ENCODE results near the gene TENM3. TPM values are rescaled to one million over a fixed set of nuclear protein-coding genes. Genes with fewer than 3 reads are reported as not detected.

Gene TENM3
- total and polyA plus RNA-seq, 2 donors (not counting 3 experiments of a cell fraction or from before 2014, with no cell fraction given) = 3.2 to 6.2 TPM

GRCh38 chr4:182766857-182767250 lies 523.7 kb downstream of the TENM3 start:
- no peaks in the 10 kb centered on the region for H3K9me3 ChIP-seq (replicated peaks; ENCODE audit: control insufficient read depth, insufficient read depth, low read length)
- no peak for FAIRE-seq
- ChIA-PET CTCF (no interaction called here), POLR2A (no interaction called here)
- H3K4me2 ChIP-seq (ENCODE audit: insufficient read depth, low read length) = no peak overlapping the region
- H4K20me1 ChIP-seq (replicated peaks; ENCODE audit: control insufficient read depth, extremely low read depth, insufficient read depth, low read length) = no peaks in the 10 kb centered on the region
- BruUV-seq (replicated peaks) = no TSS peak
- no peaks in the 10 kb centered on the region for H3K9me1 ChIP-seq (replicated peaks; ENCODE audit: control insufficient read depth, extremely low read depth, insufficient read depth, low read length)
- no peak for DNase-seq (ENCODE audit: low read depth, low spot score)
- H3K27ac ChIP-seq (ENCODE audit: insufficient read depth, low read depth, low read length) = no peak overlapping the region
- TF ChIP-seq FOS (IDR thresholded peaks at IDR 0.05; ENCODE audit: borderline replicate concordance, insufficient read depth, low read length) = no peak
- no peak for TF ChIP-seq JUN (IDR thresholded peaks at IDR 0.05; ENCODE audit: borderline replicate concordance, insufficient read depth, insufficient read length, low read depth)
- TF ChIP-seq MAX (IDR thresholded peaks at IDR 0.05; ENCODE audit: insufficient read depth, insufficient read length) = no peak
- no peak for TF ChIP-seq MYC (IDR thresholded peaks at IDR 0.05; ENCODE audit: low read depth, low read length)
- TF ChIP-seq EZH2 (IDR thresholded peaks at IDR 0.05; ENCODE audit: borderline replicate concordance, low read depth, low read length, severe bottlenecking) = no peak
- no peak for TF ChIP-seq POLR2AphosphoS5 (IDR thresholded peaks at IDR 0.05; ENCODE audit: insufficient read depth, low read depth, low read length)
- TF ChIP-seq CTCF (IDR thresholded peaks at IDR 0.05; ENCODE audit: extremely low read depth in 1 of 2, insufficient read depth in 1 of 2, low read depth in 1 of 2, low read length in 2 of 2) = no peak
- TF ChIP-seq POLR2A (IDR thresholded peaks at IDR 0.05; ENCODE audit: low read depth, low read length) = no peak
- TF ChIP-seq GATA2 (IDR thresholded peaks at IDR 0.05; ENCODE audit: insufficient read depth, insufficient read length, low read depth, low read length) = no peak
- dilution Hi-C loops (cut with MboI; ENCODE audit: extremely low pct_ligation_motif_present, low sequenced_read_pairs) (no loop called here), intact Hi-C loops (cut with micrococcal nuclease) (no loop called here)
- peaks cover 5% of the 10 kb centered on the region for H3K4me1 ChIP-seq (ENCODE audit: control insufficient read depth, extremely low read depth, insufficient read depth, low read length)
- no peaks in the 10 kb centered on the region for H3K79me2 ChIP-seq (ENCODE audit: control insufficient read depth, insufficient read depth, low read length)
- no peak overlapping the region for H3K9ac ChIP-seq (replicated peaks; ENCODE audit: extremely low read depth, insufficient read depth, low read length)
- H2AFZ ChIP-seq (ENCODE audit: low read depth, low read length) = no peak overlapping the region
- no peak overlapping the region for H3K4me3 ChIP-seq (replicated peaks in 1 of 3; ENCODE audit: insufficient read depth in 1 of 3, low read depth in 1 of 3, low read length in 3 of 3)
- no peaks in the 10 kb centered on the region for H3K36me3 ChIP-seq (ENCODE audit: control insufficient read depth in 2 of 2, extremely low read depth in 1 of 2, insufficient read depth in 2 of 2, low read length in 2 of 2)
- no peaks in the 10 kb centered on the region for H3K27me3 ChIP-seq (ENCODE audit: control insufficient read depth in 2 of 2, insufficient read depth in 2 of 2, low read length in 2 of 2)
